Pancreas (tissue), 10 donors: ENCODE results near the gene PIH1D1. TPM values are rescaled to one million over a fixed set of nuclear protein-coding genes. Genes with fewer than 3 reads are reported as not detected.
A peak's percentile ranks its signal among the peaks of the same experiment; 100 is the strongest.

ENCODE experiments used
- ATAC-seq, 4 donors: fragments of 200-7000 bp; cut with Tn5 transposase; one replicate each; pipeline versions ENCODE4 v1.8.0 to v1.9.1; 2020; ENCODE audit warnings: mild to moderate bottlenecking in 4 of 4, moderate library complexity in 4 of 4
- DNase-seq, 6 donors: peaks; one replicate each; pipeline ENCODE4 v3.0.0-alpha.2; 2020
- FAIRE-seq: peaks from 2 replicates; lab custom pipeline; 2012; peaks lifted over from hg19 to GRCh38; lab: Jason Lieb, UNC
- H3K27ac ChIP-seq, 4 donors: fragments of 200-600 bp; sonication (generic); 1 replicate in 3 of 4; 2 replicates in 1 of 4; pipeline versions ENCODE4 v1.5.0 to v1.8.0; 2020
- H3K27me3 ChIP-seq, 4 donors: fragments of 200-600 bp; one replicate each; pipeline ENCODE4 v1.8.0; 2021
- H3K36me3 ChIP-seq, 3 donors: fragments of 200-600 bp; sonication (generic) in 1 of 3; one replicate each; pipeline versions ENCODE4 v1.5.0 to v1.8.0; 2020 to 2021
- H3K4me1 ChIP-seq, 3 donors: fragments of 200-600 bp; one replicate each; pipeline ENCODE4 v1.8.0; 2021
- H3K4me3 ChIP-seq, 4 donors: fragments of 200-600 bp; sonication (generic) in 2 of 4; one replicate each; pipeline versions ENCODE4 v1.5.0 to v1.8.0; 2020 to 2021
- H3K9me3 ChIP-seq, 4 donors: fragments of 200-600 bp; one replicate each; pipeline ENCODE4 v1.8.0; 2021
- WGBS, 2 donors: extraction: QIAGEN DNeasy Blood & Tissue Kit; methylation state at CpG; one replicate each; pipeline ENCODE4 v1.1.7; 2013; 5-methylcytosine and 5-hydroxymethylcytosine counted together
- intact Hi-C, 3 donors: fragments of 100-400 bp; cut with DNase I; formaldehyde crosslinking; loops; one replicate each; pipeline versions ENCODE4 v1.11.1 to v1.14.2; 2022
- polyA plus RNA-seq, 2 donors: library from polyadenylated mRNA; stranded (reverse); fragments of 200-250 nt; gene quantifications; one replicate each; pipeline ENCODE4 v1.2.3, GENCODE V29; 2013
- total RNA-seq, 6 donors: library from RNA; stranded (reverse); fragmentation: NEBNext Ultra II Directional in 4 of 6; extraction: Animal tissue kit (Norgen Biotek cat#: 25700) in 4 of 6; gene quantifications; one replicate each; pipeline versions ENCODE4 v1.2.1 to v1.2.4, GENCODE V29; 2021 to 2023
- TF ChIP-seq, protein P1 (sequence below), 4 donors: fragments of 200-600 bp; sonication (generic) in 3 of 4; IDR thresholded peaks; one replicate each; pipeline versions ENCODE4 v1.5.0 to v1.8.0; 2021; ENCODE audit warnings: antibody characterized with exemption in 4 of 4
- donor health status: healthy with polysubstance abuse.
- donor health status: DM: no; HTN: no; CAD: no; lungs with moderate emphysema.
- donor health status: DM: no; HTN: no; CAD: no.
- donor health status: control.
- donor health status: control.
- donor health status: Bipolar disorder and iron deficiency.
- donor health status: DM: yes; HTN: yes; CAD: no.
- donor health status: DM: no; HTN: no; CAD: no.
- donor health status: DM: no; HTN: no; CAD: no.
- donor health status: DM: yes; HTN: yes; CAD: no.

Gene PIH1D1
- total and polyA plus RNA-seq, 8 donors, result 34.2 to 110 (median 38.4) TPM

DNA sequence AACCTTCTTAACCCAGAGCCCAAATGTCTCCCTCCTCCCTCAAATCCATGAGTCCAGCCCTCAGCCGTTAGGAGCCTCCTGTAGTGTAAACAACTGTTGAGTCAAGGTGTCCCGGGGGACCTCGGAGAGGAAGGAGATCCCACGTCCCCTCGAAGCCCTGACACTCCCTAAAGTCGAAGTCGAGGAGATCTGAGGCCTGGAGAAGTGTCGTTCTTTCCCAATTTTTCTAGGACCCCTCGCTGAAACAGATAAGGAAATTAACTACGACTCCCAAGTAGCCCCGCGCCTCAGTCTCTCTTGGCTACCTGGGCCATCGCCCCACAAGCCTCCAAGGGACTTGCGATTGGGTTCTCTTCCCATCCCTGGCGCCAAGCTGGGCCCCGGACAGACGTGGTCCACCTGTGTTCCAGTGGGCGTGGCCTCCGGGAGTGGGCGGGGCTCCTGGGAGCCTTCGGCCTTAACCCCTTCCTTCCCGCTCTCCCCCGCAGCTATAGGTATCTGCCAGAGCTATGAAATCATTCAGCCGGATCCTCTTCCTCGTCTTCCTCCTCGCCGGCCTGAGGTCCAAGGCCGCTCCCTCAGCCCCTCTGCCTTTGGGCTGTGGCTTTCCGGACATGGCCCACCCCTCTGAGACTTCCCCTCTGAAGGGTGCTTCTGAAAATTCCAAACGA lies 25.6 kb downstream of the PIH1D1 start:
- peak in 1 of 6 donors; percentile 49 for DNase-seq
- 6% methylated on average over 29 to 30 of the region's 30 CpGs for WGBS, 2 donors
- TF ChIP-seq, protein P1, sequence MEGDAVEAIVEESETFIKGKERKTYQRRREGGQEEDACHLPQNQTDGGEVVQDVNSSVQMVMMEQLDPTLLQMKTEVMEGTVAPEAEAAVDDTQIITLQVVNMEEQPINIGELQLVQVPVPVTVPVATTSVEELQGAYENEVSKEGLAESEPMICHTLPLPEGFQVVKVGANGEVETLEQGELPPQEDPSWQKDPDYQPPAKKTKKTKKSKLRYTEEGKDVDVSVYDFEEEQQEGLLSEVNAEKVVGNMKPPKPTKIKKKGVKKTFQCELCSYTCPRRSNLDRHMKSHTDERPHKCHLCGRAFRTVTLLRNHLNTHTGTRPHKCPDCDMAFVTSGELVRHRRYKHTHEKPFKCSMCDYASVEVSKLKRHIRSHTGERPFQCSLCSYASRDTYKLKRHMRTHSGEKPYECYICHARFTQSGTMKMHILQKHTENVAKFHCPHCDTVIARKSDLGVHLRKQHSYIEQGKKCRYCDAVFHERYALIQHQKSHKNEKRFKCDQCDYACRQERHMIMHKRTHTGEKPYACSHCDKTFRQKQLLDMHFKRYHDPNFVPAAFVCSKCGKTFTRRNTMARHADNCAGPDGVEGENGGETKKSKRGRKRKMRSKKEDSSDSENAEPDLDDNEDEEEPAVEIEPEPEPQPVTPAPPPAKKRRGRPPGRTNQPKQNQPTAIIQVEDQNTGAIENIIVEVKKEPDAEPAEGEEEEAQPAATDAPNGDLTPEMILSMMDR (IDR thresholded peaks at IDR 0.05), result no peak
- FAIRE-seq, result no peak
- intact Hi-C loops, result no loop called here
- no peaks in the 10 kb centered on the region for H3K36me3 ChIP-seq
- H3K27ac ChIP-seq, result no peak overlapping the region
- peaks cover 0 to 55% (median 10%) of the 10 kb centered on the region in 4 donors for H3K27me3 ChIP-seq
- ATAC-seq, result no peak
- H3K9me3 ChIP-seq, result no peaks in the 10 kb centered on the region
- H3K4me3 ChIP-seq, result no peak overlapping the region
- H3K4me1 ChIP-seq, result peaks cover 0 to 6% (median 0%) of the 10 kb centered on the region in 3 donors

DNA sequence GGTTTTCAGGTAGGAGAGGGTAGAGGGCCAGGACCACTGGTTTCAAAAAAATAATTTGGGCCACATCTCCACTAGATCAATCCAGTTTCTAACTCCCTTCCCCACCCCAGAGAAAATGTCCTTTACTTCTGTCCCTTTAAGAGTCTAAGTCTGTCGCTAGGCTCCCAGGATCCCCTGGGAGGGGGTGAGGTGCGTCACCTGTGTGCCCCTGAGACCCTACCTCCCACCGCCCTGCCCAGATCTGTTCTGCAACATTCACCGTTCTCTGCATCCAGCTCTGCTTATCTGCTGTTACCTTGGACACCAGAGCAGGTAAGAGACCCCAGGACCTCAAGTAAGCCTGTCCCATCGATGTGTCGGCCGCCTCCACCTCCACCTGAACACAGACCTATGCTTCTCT lies 26.4 kb downstream of the PIH1D1 start, which contains the start of gene GFY:
Gene GFY, plus strand, starts transcription at position 211 of the 400 bp plus-strand sequence. CDS start 1,043 bp downstream, outside the sequence.
- intact Hi-C loops, result no loop called here
- no peak within 1 kb of the TSS for H3K27ac ChIP-seq
- no peaks in the 10 kb centered on the region for H3K9me3 ChIP-seq
- TF ChIP-seq, protein P1 (IDR thresholded peaks at IDR 0.05), result no peak
- H3K4me3 ChIP-seq, result no peak within 1 kb of the TSS
- no peaks in the 10 kb centered on the region for H3K36me3 ChIP-seq
- H3K4me1 ChIP-seq, result peaks cover 0 to 6% (median 0%) of the 10 kb centered on the region in 3 donors
- peaks cover 0 to 51% (median 11%) of the 10 kb centered on the region in 4 donors for H3K27me3 ChIP-seq
- no peak for ATAC-seq
- WGBS, 2 donors, result 33 to 40% methylated on average over 7 of the region's 7 CpGs
- FAIRE-seq, result no peak
- no peak for DNase-seq

DNA sequence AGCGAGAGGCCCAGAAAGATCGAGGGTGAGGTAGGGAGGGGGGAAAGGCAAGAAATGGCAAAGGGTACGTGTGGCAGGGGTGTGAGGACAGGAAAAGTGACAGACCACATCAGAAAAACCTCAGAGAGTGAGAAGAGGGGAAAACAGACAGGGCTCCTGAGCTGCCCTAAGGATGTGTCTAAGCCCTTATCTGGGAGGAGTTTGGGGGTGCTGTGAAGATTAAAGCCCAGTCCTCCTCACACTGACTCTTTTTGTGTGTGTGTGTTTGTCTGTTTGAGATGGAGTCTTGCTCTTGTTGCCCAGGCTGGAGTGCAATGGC lies 27.7 kb downstream of the PIH1D1 start:
- H3K4me3 ChIP-seq, result no peak overlapping the region
- peaks cover 0 to 6% (median 0%) of the 10 kb centered on the region in 3 donors for H3K4me1 ChIP-seq
- FAIRE-seq, result no peak
- no peaks in the 10 kb centered on the region for H3K36me3 ChIP-seq
- H3K9me3 ChIP-seq, result no peaks in the 10 kb centered on the region
- intact Hi-C loops, result no loop called here
- H3K27ac ChIP-seq, result no peak overlapping the region
- ATAC-seq, result no peak
- H3K27me3 ChIP-seq, result peaks cover 0 to 51% (median 11%) of the 10 kb centered on the region in 4 donors
- no peak for DNase-seq
- 16 to 18% methylated on average over 3 of the region's 3 CpGs for WGBS, 2 donors
- TF ChIP-seq, protein P1 (IDR thresholded peaks at IDR 0.05), result no peak

DNA sequence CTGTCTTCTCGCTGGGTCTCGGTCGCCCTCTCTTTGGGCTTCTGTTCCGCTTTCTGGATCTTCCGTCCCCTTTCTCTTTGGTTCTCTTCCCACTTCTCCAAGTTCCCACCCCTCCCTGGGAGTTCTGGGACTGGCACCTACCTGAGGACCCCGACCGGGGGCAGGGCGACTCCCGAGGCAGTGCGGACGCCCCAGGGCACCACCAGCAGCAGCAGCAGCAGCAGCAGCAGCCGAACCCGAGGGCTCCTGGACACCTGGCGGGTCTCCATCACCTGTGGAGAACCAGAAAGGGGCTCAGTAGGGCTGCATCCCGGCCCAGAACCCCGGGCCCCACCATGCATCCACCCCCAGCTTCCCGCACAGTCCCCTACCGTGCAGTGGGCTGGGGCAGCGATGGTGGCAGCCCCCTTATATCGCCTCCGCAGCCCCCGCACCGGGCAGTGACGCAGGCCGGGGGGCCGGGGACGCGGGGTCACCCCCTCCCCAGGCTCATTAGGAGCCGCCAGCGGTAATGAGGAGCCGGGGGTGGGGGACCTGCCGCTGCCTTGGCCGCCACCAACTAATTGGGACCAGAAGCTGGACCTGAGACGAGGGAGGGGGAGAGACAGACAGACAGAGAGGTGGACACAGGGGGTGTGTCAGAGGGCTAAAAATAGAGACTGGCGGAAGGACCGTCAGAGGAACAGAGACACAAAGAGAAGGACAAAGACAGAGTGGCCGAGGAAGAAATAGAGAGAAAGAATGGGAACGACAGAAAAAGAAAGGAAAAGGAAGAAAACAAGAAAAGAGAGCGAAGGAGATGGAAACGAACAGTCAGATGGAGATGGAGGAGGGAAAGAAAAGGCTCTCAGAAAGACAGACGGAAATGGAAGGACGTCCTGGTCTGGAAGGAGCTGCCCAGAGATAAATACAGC lies 28.3 kb downstream of the PIH1D1 start, which contains the start of gene PTH2:
Gene PTH2, minus strand, starts transcription at position 371 of the 914 bp plus-strand sequence. Its CDS starts 102 bp downstream, at position 269.
- Histone ChIP-seq H3K4me3 (peak within 1 kb of the TSS in 1 of 4 donors; percentile 22), H3K27me3 (peaks cover 0 to 47% (median 11%) of the 10 kb centered on the region in 4 donors), H3K27ac (no peak within 1 kb of the TSS), H3K4me1 (peaks cover 0 to 6% (median 0%) of the 10 kb centered on the region in 3 donors), H3K36me3 (no peaks in the 10 kb centered on the region), H3K9me3 (no peaks in the 10 kb centered on the region)
- WGBS, 2 donors, result 10 to 12% methylated on average over 41 to 42 of the region's 42 CpGs
- FAIRE-seq (no peak), ATAC-seq (no peak), DNase-seq (no peak)
- intact Hi-C loops, result no loop called here
- TF ChIP-seq, protein P1 (IDR thresholded peaks at IDR 0.05), result no peak
